ENCODE results near the gene BCAN.

DNA sequence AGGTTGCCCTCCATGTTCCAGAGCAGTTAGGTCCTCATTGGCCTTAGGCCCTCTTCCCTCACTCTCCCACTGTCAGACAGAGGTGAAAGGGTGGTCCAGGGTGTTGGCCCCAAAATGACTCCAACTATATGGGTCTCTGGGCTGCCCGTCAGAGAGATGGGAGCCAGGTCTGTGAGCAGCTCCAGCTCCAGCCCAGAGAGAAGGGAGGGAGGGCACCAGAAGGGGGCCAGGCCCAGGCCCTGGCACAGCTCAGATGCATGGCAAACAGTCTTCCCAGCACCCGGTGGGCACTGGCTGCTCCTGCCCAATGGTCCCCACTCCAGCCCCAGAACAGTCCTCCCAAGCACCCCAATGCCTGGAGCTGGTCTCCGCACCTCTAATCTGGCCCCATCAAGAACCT, 2.2 kb downstream of the BCAN start:
- TF ChIP-seq, protein P1, sequence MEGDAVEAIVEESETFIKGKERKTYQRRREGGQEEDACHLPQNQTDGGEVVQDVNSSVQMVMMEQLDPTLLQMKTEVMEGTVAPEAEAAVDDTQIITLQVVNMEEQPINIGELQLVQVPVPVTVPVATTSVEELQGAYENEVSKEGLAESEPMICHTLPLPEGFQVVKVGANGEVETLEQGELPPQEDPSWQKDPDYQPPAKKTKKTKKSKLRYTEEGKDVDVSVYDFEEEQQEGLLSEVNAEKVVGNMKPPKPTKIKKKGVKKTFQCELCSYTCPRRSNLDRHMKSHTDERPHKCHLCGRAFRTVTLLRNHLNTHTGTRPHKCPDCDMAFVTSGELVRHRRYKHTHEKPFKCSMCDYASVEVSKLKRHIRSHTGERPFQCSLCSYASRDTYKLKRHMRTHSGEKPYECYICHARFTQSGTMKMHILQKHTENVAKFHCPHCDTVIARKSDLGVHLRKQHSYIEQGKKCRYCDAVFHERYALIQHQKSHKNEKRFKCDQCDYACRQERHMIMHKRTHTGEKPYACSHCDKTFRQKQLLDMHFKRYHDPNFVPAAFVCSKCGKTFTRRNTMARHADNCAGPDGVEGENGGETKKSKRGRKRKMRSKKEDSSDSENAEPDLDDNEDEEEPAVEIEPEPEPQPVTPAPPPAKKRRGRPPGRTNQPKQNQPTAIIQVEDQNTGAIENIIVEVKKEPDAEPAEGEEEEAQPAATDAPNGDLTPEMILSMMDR (conservative IDR thresholded peaks at IDR 0.05), result no peak
- TF ChIP-seq ZFX (IDR thresholded peaks at IDR 0.05), result no peak
